GM13977 (cell line): Measurements from ENCODE around the gene SLC12A2.

Experiments used
- DNase-seq: peaks from one replicate; pipeline ENCODE4 v3.0.0; 2012; ENCODE audit warnings: low spot score
- CTCF ChIP-seq: IDR thresholded peaks from 2 replicates; pipeline ENCODE4 v1.5.1; 2012; ENCODE audit warnings: mild to moderate bottlenecking, control low read depth; ENCODE audit not compliant: insufficient read depth; ENCODE audit errors: extremely low read depth, missing control alignments
- in situ Hi-C: fragments of 300-500 bp; cut with MboI; formaldehyde crosslinking; loops from one replicate; pipeline ENCODE4 v1.12.0; 2022; ENCODE audit warnings: low sequenced_read_pairs, low pct_unique_long_range_greater_than_20kb, mixed read lengths, inconsistent platforms; ENCODE audit not compliant: unreplicated experiment

The SLC12A2 gene

GRCh38 chr5:128169401-128170017 is 85.9 kb downstream of the SLC12A2 start:
- DNase-seq: no peak
- TF ChIP-seq CTCF: no peak
- in situ Hi-C loops: no loop called here

- no peak for TF ChIP-seq CTCF
- in situ Hi-C loops: no loop called here
- DNase-seq: no peak
Observed at GRCh38 chr5:128172102-128172501, 88.5 kb downstream of the SLC12A2 start.

- no peak for DNase-seq
Observed at GRCh38 chr5:128174951-128175350, 91.4 kb downstream of the SLC12A2 start.

GRCh38 chr5:128192368-128192767 is 108.8 kb downstream of the SLC12A2 start:
- in situ Hi-C loops: loop anchor here (25.0 kb wide), 1 partner anchor 280 kb away; no protein-coding TSS in a partner anchor
- no peak for TF ChIP-seq CTCF
- no peak for DNase-seq

More at GRCh38 chr5:128174951-128175350, 91.4 kb downstream of the SLC12A2 start:
- no peak for TF ChIP-seq CTCF
- in situ Hi-C loops: loop anchor here (25.0 kb wide), 1 partner anchor 263 kb away; no protein-coding TSS in a partner anchor

- in situ Hi-C loops: loop anchor here (25.0 kb wide), 1 partner anchor 282 kb away; no protein-coding TSS in a partner anchor
- no peak for TF ChIP-seq CTCF
Observed at GRCh38 chr5:128193665-128194390, 110.3 kb downstream of the SLC12A2 start.

GRCh38 chr5:128195316-128195715 is 111.8 kb downstream of the SLC12A2 start:
- TF ChIP-seq CTCF: no peak
- no peak for DNase-seq
- in situ Hi-C loops: loop anchor here (25.0 kb wide), 1 partner anchor 283 kb away; no protein-coding TSS in a partner anchor

More at GRCh38 chr5:128193665-128194390, 110.3 kb downstream of the SLC12A2 start:
- no peak for DNase-seq
